NB4 (cell line): ENCODE data around the gene RRAS.

Experiments used
- DNase-seq: peaks from one replicate; pipeline ENCODE4 v3.0.0; 2010; ENCODE audit warnings: low read depth
- H3K4me3 ChIP-seq: one replicate; pipeline ENCODE4 v1.5.1; 2011; ENCODE audit warnings: mild to moderate bottlenecking, low read depth, low read length, moderate library complexity
- MYC ChIP-seq: IDR thresholded peaks from 2 replicates; pipeline ENCODE4 v1.6.1; 2011; ENCODE audit warnings: low read depth, low read length
- POLR2A ChIP-seq: IDR thresholded peaks from 2 replicates; pipeline ENCODE4 v1.6.1; 2011; ENCODE audit warnings: mild to moderate bottlenecking; ENCODE audit not compliant: insufficient read length; ENCODE audit errors: extremely low read depth
- TF ChIP-seq, protein P1 (sequence below): IDR thresholded peaks from one replicate; pipeline ENCODE4 v1.5.1; 2012; ENCODE audit warnings: low read depth, low read length
- TF ChIP-seq, protein P2 (sequence below): IDR thresholded peaks from 2 replicates; pipeline ENCODE4 v1.6.1; 2011; ENCODE audit warnings: low read depth, low read length

RRAS gene

DNA sequence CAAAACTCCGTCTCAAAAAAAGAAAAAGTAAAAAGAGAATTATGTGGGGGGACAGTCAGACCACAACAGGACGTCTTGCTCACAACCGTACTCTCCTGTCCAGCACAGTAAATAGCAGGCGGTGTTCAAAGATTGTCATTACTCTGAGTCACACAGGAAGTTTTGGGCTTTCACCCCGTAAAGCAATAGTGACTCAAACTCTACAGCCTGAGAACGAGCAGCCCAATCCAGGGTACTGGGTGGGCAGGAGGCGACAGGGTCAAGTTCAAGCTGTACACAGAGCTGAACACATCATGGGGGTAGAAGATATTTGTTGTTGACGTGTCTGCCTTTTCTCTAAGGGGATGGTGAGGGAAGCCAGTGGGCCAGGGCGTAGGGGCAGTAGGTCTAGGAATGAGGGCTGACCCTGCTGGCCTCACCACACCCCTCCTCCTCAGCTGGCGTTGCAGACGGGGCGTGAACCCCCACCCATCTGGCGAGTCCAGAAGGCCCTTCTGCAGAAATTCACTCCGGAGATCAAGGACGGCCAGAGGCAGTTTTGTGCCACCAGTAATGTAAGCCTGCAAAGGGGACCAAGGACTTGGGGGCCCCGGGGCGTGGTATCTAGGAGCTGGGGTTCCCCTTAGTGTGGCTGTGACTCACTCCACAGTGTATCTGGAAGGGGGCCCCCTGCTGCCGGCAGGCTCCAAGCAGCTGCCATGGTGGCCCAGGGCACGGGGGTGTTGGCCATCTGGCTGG is 25.7 kb downstream of the RRAS start:
- no peak for TF ChIP-seq POLR2A
- TF ChIP-seq, protein P1, sequence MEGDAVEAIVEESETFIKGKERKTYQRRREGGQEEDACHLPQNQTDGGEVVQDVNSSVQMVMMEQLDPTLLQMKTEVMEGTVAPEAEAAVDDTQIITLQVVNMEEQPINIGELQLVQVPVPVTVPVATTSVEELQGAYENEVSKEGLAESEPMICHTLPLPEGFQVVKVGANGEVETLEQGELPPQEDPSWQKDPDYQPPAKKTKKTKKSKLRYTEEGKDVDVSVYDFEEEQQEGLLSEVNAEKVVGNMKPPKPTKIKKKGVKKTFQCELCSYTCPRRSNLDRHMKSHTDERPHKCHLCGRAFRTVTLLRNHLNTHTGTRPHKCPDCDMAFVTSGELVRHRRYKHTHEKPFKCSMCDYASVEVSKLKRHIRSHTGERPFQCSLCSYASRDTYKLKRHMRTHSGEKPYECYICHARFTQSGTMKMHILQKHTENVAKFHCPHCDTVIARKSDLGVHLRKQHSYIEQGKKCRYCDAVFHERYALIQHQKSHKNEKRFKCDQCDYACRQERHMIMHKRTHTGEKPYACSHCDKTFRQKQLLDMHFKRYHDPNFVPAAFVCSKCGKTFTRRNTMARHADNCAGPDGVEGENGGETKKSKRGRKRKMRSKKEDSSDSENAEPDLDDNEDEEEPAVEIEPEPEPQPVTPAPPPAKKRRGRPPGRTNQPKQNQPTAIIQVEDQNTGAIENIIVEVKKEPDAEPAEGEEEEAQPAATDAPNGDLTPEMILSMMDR = peak; percentile 9
- no peak overlapping the region for H3K4me3 ChIP-seq
- DNase-seq = peak; percentile 65

DNA sequence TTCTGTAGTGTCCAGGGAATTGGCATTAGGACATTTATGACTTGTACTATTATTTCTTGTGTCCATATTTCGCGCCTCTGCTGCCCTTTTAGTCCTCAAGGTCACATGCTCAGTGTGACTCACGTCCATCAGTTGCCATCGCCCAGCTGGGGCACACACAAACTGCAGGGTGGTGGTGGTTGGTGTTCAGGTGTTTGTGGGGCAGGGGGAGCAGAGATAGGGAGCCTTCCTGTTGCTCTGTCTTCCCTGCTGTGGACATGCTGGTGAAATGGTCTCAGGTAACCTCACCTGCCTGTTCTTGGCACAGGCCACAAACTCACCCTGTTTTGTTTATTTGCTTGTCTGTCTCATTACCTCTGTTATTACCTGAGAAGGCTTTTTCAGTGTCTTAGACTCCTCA is 26.6 kb downstream of the RRAS start:
- no peak for DNase-seq
- TF ChIP-seq MYC (no peak), POLR2A (no peak)
- TF ChIP-seq, protein P2, sequence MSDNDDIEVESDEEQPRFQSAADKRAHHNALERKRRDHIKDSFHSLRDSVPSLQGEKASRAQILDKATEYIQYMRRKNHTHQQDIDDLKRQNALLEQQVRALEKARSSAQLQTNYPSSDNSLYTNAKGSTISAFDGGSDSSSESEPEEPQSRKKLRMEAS = no peak
- TF ChIP-seq, protein P1 = no peak
- no peak overlapping the region for H3K4me3 ChIP-seq

DNA sequence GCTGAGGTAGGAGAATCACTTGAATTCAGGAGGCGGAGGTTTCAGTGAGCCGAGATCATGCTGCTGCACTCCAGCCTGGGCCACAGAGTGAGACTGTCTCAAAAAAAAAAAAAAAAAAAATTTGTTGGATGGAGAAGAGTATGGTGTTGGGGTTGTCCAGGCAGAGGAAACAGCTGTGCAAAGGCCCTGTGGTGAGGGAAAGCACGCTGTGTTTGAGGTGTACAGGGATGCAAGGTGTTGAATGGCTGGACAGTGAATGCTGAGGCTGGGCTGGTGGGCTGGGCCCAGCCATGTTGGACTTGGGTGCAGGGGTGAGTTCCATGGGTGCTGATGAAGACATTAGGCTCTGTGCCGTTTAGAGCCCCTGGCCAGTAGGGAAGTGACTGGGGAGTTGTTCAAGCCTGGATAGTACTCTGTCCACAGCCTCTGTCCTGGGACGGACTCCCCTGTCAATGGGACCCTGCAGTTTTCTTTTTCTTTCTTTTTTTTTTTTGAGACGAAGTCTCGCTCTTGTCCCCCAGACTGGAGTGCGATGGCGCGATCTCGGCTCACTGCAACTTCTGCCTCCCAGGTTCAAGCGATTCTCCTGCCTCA is 30.3 kb downstream of the RRAS start:
- no peak for DNase-seq
- TF ChIP-seq POLR2A = no peak
- TF ChIP-seq, protein P2 = no peak
- TF ChIP-seq, protein P1 = no peak
- no peak for TF ChIP-seq MYC
- no peak overlapping the region for H3K4me3 ChIP-seq

DNA sequence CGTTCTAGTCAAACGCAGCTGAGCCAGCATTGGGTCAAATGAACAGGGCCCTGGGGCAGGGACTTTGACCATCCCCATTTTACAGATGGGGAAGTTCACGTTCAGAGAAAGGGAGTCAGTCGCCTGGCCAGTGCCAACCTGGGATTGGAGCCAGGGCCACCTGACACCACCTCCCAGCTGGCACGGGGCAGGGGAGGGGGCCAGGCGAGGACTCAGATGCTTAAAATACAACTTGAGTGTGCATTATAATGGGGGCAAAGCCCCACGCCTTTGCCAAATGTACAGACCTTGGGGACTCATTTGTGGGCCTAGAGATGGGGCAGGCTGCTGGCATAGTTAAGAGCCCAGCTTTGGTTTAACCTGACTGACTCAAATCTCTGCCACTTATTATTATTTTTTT is 34.3 kb downstream of the RRAS start:
- no peak overlapping the region for H3K4me3 ChIP-seq
- DNase-seq = no peak
- TF ChIP-seq MYC = no peak

DNA sequence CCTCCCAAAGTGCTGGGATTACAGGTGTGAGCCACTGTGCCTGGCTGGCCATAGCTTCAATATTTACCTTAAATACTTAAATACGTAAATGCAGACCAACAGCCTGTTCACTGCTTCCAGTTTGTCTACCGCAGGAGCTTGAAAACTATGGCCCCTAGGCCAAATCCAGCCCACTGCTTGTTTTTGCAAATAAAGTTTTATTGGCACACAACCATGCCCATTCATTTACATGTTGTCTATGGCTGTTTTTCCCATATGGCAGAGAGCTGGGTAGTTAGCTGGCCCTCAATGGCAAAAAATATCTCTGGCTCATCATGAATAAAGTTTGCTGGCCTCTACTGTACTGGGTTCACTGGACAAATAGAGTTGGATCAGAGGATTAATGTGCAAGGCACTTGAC is 37.1 kb downstream of the RRAS start:
- no peak for TF ChIP-seq MYC
- TF ChIP-seq, protein P2 = no peak
- TF ChIP-seq POLR2A = no peak
- TF ChIP-seq, protein P1 = no peak
- no peak for DNase-seq
- no peak overlapping the region for H3K4me3 ChIP-seq

DNA sequence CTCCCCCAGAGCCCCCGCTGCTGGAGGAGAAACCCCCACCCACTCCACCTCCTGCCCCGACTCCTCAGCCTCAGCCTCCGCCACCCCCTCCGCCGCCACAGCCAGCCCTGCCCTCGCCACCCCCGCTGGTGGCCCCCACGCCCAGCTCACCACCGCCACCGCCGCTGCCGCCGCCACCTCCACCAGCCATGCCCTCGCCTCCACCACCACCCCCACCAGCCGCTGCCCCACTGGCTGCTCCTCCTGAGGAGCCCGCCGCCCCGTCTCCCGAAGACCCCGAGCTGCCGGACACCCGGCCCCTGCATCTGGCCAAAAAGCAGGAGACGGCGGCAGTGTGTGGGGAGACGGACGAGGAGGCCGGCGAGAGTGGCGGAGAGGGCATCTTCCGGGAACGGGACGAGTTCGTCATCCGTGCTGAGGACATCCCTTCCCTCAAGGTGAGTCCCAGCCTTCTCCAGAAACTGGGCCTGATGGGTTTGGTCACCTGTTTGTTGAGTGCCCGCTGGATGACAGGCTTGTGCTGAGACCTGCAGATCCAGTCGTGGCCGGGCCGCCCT is 38.4 kb downstream of the RRAS start:
- TF ChIP-seq, protein P2 = no peak
- TF ChIP-seq, protein P1 = no peak
- TF ChIP-seq POLR2A (no peak), MYC (no peak)
- no peak overlapping the region for H3K4me3 ChIP-seq
- no peak for DNase-seq
